ENCODE data around the gene PLCD1. TPM values are rescaled to one million over a fixed set of nuclear protein-coding genes. Genes with fewer than 3 reads are reported as not detected.
A peak's percentile ranks its signal among the peaks of the same experiment; 100 is the strongest.

Gene PLCD1
- total RNA-seq, 2 experiments from 2014 or later: 10.9 to 13.5 TPM

- ChIA-PET POLR2A (no interaction called here), CTCF (no interaction called here)
- no peak overlapping the region for H3K4me3 Mint-ChIP-seq
- DNase-seq (no peak), ATAC-seq (no peak)
- intact Hi-C loops (cut with DNase I, micrococcal nuclease): no loop called here
- H3K4me1 Mint-ChIP-seq: peaks cover 6% of the 10 kb centered on the region
- H3K36me3 Mint-ChIP-seq (ENCODE audit: low read depth): no peaks in the 10 kb centered on the region
- H3K27me3 Mint-ChIP-seq: no peaks in the 10 kb centered on the region
- no peaks in the 10 kb centered on the region for H3K9me3 Mint-ChIP-seq (ENCODE audit: low read depth)
- no peak overlapping the region for H3K27ac Mint-ChIP-seq
Observed at GRCh38 chr3:38051131-38051530, 21.7 kb upstream of the PLCD1 start.

- Mint-ChIP-seq H3K4me1 (no peaks in the 10 kb centered on the region), H3K27me3 (no peaks in the 10 kb centered on the region), H3K36me3 (ENCODE audit: low read depth) (no peaks in the 10 kb centered on the region), H3K4me3 (no peak overlapping the region), H3K27ac (no peak overlapping the region), H3K9me3 (ENCODE audit: low read depth) (no peaks in the 10 kb centered on the region)
- POLR2A ChIA-PET: no interaction called here
- intact Hi-C loops (cut with DNase I, micrococcal nuclease): no loop called here
- ATAC-seq (no peak), DNase-seq (no peak)
- CTCF ChIA-PET: no interaction called here
Observed at GRCh38 chr3:38049358-38050126, 20.1 kb upstream of the PLCD1 start.

GRCh38 chr3:38047896-38048295, 18.5 kb upstream of the PLCD1 start:
- Mint-ChIP-seq H3K27ac (no peak overlapping the region), H3K27me3 (no peaks in the 10 kb centered on the region)
- ATAC-seq: no peak

DNA sequence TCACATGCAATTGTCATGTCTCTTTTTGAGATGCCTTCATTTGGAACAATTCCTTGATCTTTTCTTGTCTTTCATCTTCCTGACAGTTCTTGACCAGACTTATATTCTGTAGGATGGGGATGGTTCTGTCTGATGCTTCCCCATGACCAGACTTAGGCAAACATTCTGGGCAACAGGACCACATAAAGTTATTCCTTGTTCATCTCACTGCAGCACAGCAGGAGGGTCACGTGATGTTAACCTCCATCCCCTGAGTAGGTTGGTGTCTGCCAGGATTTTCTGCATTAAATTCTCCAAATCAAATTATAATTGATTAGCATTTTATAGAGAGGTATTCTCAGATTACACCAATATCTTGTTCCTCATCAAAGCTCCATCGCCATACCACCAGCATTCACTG, 17.4 kb upstream of the PLCD1 start:
- ATAC-seq: no peak
- H3K4me3 Mint-ChIP-seq: no peak overlapping the region
- H3K9me3 Mint-ChIP-seq (ENCODE audit: low read depth): no peaks in the 10 kb centered on the region
- H3K27me3 Mint-ChIP-seq: no peaks in the 10 kb centered on the region
- no peak for DNase-seq
- CTCF ChIA-PET: no interaction called here
- intact Hi-C loops (cut with DNase I, micrococcal nuclease): no loop called here
- H3K36me3 Mint-ChIP-seq (ENCODE audit: low read depth): no peaks in the 10 kb centered on the region
- H3K27ac Mint-ChIP-seq: no peak overlapping the region
- H3K4me1 Mint-ChIP-seq: no peaks in the 10 kb centered on the region
- POLR2A ChIA-PET: no interaction called here

More at GRCh38 chr3:38047896-38048295, 18.5 kb upstream of the PLCD1 start:
- POLR2A ChIA-PET: no interaction called here
- Mint-ChIP-seq H3K4me3 (no peak overlapping the region), H3K4me1 (no peaks in the 10 kb centered on the region), H3K9me3 (ENCODE audit: low read depth) (no peaks in the 10 kb centered on the region), H3K36me3 (ENCODE audit: low read depth) (no peaks in the 10 kb centered on the region)
- no peak for DNase-seq
- CTCF ChIA-PET: no interaction called here
- intact Hi-C loops (cut with DNase I, micrococcal nuclease): no loop called here

GRCh38 chr3:38046027-38046426, 16.6 kb upstream of the PLCD1 start:
- DNase-seq (no peak), ATAC-seq (no peak)
- ChIA-PET CTCF (no interaction called here), POLR2A (no interaction called here)
- Mint-ChIP-seq H3K4me3 (no peak overlapping the region), H3K27ac (no peak overlapping the region), H3K9me3 (ENCODE audit: low read depth) (no peaks in the 10 kb centered on the region), H3K27me3 (no peaks in the 10 kb centered on the region), H3K36me3 (ENCODE audit: low read depth) (no peaks in the 10 kb centered on the region), H3K4me1 (no peaks in the 10 kb centered on the region)
- intact Hi-C loops (cut with DNase I, micrococcal nuclease): no loop called here

DNA sequence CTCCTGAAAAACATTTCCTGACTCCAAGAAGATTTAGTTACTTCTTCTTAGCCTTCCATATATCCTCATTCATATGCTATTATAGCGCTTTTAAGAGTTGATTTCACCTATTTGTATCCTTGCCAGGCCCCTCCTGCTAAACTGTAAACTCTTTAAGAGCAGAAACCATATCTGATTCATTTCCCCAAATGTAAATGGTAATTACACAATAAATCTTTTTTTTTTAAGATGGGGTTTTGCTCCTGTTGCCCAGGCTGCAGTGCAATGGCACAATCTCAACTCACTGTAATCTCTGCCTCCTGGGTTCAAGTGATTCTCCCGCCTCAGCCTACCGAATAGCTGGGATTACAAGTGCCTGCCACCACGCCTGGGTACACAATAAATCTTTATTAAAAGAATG, 14.0 kb upstream of the PLCD1 start:
- Mint-ChIP-seq H3K9me3 (ENCODE audit: low read depth) (no peaks in the 10 kb centered on the region), H3K27me3 (peaks cover 2% of the 10 kb centered on the region), H3K4me1 (peaks cover 19% of the 10 kb centered on the region), H3K36me3 (ENCODE audit: low read depth) (peaks cover under 1% of the 10 kb centered on the region), H3K4me3 (no peak overlapping the region), H3K27ac (no peak overlapping the region)
- ChIA-PET CTCF (no interaction called here), POLR2A (no interaction called here)
- DNase-seq (no peak), ATAC-seq (no peak)
- intact Hi-C loops (cut with DNase I, micrococcal nuclease): no loop called here

GRCh38 chr3:38040401-38040800, 11.0 kb upstream of the PLCD1 start:
- Mint-ChIP-seq H3K4me1 (peaks cover 27% of the 10 kb centered on the region), H3K27ac (no peak overlapping the region)

GRCh38 chr3:38039899-38040261, 10.4 kb upstream of the PLCD1 start:
- Mint-ChIP-seq H3K36me3 (ENCODE audit: low read depth) (peaks cover 8% of the 10 kb centered on the region), H3K4me3 (peak overlapping the region; percentile 29), H3K4me1 (peaks cover 27% of the 10 kb centered on the region), H3K27ac (peak overlapping the region; percentile 69), H3K9me3 (ENCODE audit: low read depth) (peaks cover 7% of the 10 kb centered on the region), H3K27me3 (peaks cover 2% of the 10 kb centered on the region)
- ATAC-seq (peak; percentile 33), DNase-seq (peak; percentile 64)
- POLR2A ChIA-PET: no interaction called here
- intact Hi-C loops (cut with DNase I, micrococcal nuclease): loop anchor here (1.0 to 10.0 kb wide), 3 partner anchors 97 to 609 kb away; partner anchors contain the start of genes ACAA1 (in 2 of the 2), OXSR1 (in 1 of the 2) and SCN5A (in 1 of the 2)
- CTCF ChIA-PET: interaction anchor here (0.6 to 1.6 kb wide), 2 partner anchors 43 to 54 kb away, joined by 3 to 7 read pairs; no protein-coding TSS in a partner anchor

More at GRCh38 chr3:38040401-38040800, 11.0 kb upstream of the PLCD1 start:
- peaks cover 8% of the 10 kb centered on the region for H3K36me3 Mint-ChIP-seq (ENCODE audit: low read depth)
- intact Hi-C loops (cut with DNase I, micrococcal nuclease): no loop called here
- ChIA-PET POLR2A (no interaction called here), CTCF (interaction anchor here (0.6 to 1.6 kb wide), 2 partner anchors 44 to 54 kb away, joined by 3 to 7 read pairs; no protein-coding TSS in a partner anchor)
- ATAC-seq (no peak), DNase-seq (no peak)
- H3K4me3 Mint-ChIP-seq: peak overlapping the region; percentile 29
- H3K27me3 Mint-ChIP-seq: peaks cover 2% of the 10 kb centered on the region
- peaks cover 7% of the 10 kb centered on the region for H3K9me3 Mint-ChIP-seq (ENCODE audit: low read depth)

DNA sequence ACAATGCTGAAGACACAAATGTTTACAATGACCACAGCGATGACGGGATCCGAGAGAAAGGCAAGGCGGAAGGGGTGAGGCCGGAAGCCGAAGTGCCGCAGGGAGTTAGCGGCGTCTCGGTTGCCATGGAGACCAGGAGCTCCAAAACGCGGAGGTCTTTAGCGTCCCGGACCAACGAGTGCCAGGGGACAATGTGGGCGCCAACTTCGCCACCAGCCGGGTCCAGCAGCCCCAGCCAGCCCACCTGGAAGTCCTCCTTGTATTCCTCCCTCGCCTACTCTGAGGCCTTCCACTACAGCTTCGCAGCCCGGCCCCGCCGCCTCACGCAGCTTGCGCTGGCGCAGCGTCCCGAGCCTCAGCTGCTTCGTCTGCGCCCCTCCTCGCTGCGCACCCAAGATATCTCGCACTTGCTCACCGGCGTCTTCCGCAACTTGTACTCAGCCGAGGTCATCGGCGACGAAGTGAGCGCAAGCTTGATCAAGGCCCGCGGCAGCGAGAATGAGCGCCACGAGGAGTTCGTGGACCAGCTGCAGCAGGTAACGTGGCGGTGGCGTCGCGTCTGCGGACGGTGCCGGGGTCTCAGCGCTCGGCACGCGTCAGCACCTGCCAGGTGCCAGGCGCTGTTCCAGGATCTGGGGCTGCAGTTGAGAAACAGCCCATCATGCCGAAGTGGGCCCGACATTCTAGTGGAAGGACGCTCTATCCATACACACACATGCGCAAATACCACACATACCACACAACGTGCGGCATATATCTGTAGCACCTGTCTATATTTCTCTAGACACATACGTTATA, 9.9 kb upstream of the PLCD1 start, which contains the start of gene DLEC1:
Gene DLEC1, plus strand, starts transcription at position 108 of the 798 bp plus-strand sequence. Its CDS starts 18 bp downstream, at position 126.
- DNase-seq (peak; percentile 91), ATAC-seq (peak; percentile 70)
- POLR2A ChIA-PET: interaction anchor here (0.6 kb wide), 1 partner anchor 335 kb away, joined by 3 read pairs; no protein-coding TSS in a partner anchor
- intact Hi-C loops (cut with DNase I, micrococcal nuclease): loop anchor here (1.0 to 10.0 kb wide), 3 partner anchors 98 to 610 kb away; partner anchors contain the start of genes ACAA1 (in 2 of the 2), OXSR1 (in 1 of the 2) and SCN5A (in 1 of the 2)
- H3K4me3 Mint-ChIP-seq: peak within 1 kb of the TSS; percentile 29
- H3K27ac Mint-ChIP-seq: peak within 1 kb of the TSS; percentile 91
- H3K36me3 Mint-ChIP-seq (ENCODE audit: low read depth): peaks cover 8% of the 10 kb centered on the region
- H3K9me3 Mint-ChIP-seq (ENCODE audit: low read depth): peaks cover 7% of the 10 kb centered on the region
- H3K4me1 Mint-ChIP-seq: peaks cover 27% of the 10 kb centered on the region
- CTCF ChIA-PET: interaction anchor here (0.7 to 1.6 kb wide), 3 partner anchors 42 to 822 kb away, joined by 3 to 7 read pairs (median 3); no protein-coding TSS in a partner anchor
- H3K27me3 Mint-ChIP-seq: peaks cover 2% of the 10 kb centered on the region

DNA sequence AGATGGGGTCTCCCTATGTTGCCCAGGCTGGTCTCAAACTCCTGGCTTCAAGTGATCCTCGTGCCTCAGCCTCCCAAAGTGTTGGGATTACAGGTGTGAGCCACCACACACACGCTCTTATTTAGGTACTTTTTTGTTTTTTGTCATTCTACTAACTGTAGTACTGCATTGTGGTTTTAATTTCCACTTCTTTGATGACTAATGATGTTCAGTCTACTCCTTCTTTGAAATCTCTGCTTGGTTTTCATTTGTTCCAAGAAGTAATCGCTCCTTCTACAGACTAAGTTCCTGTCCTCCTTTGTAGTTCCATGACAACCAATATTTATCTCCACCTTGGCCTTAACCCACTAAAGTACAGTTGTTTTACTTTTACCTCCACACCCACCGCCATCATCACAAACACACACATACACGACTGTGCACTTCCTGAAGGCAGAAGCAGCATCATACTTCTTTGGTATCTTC, 9.0 kb upstream of the PLCD1 start:
- peaks cover 8% of the 10 kb centered on the region for H3K36me3 Mint-ChIP-seq (ENCODE audit: low read depth)
- DNase-seq (peak; percentile 56), ATAC-seq (peak; percentile 66)
- intact Hi-C loops (cut with DNase I, micrococcal nuclease): loop anchor here (1.0 to 10.0 kb wide), 4 partner anchors 44 to 610 kb away; partner anchors contain the start of genes OXSR1 (in 2 of the 2) and SCN5A (in 1 of the 2)
- ChIA-PET CTCF (interaction anchor here (0.9 kb wide), 1 partner anchor 259 kb away, joined by 3 read pairs; no protein-coding TSS in a partner anchor), POLR2A (interaction anchor here (0.6 kb wide), 1 partner anchor 335 kb away, joined by 3 read pairs; no protein-coding TSS in a partner anchor)
- peaks cover 7% of the 10 kb centered on the region for H3K9me3 Mint-ChIP-seq (ENCODE audit: low read depth)
- H3K4me1 Mint-ChIP-seq: peaks cover 27% of the 10 kb centered on the region
- H3K4me3 Mint-ChIP-seq: peak overlapping the region; percentile 29
- H3K27me3 Mint-ChIP-seq: peaks cover 3% of the 10 kb centered on the region
- H3K27ac Mint-ChIP-seq: peak overlapping the region; percentile 91

- peaks cover 27% of the 10 kb centered on the region for H3K4me1 Mint-ChIP-seq
- ChIA-PET CTCF (interaction anchor here (0.7 kb wide), 1 partner anchor 80 kb away, joined by 4 read pairs; no protein-coding TSS in a partner anchor), POLR2A (no interaction called here)
- DNase-seq: no peak
- no peak overlapping the region for H3K4me3 Mint-ChIP-seq
- H3K9me3 Mint-ChIP-seq (ENCODE audit: low read depth): peaks cover 7% of the 10 kb centered on the region
- intact Hi-C loops (cut with DNase I, micrococcal nuclease): loop anchor here in 1 of 2 experiments (10.0 kb wide), 1 partner anchor 128 kb away; the partner anchor contains the start of gene OXSR1
- no peak for ATAC-seq
- peaks cover 6% of the 10 kb centered on the region for H3K27me3 Mint-ChIP-seq
- no peak overlapping the region for H3K27ac Mint-ChIP-seq
- peaks cover 8% of the 10 kb centered on the region for H3K36me3 Mint-ChIP-seq (ENCODE audit: low read depth)
Observed at GRCh38 chr3:38036906-38037305, 7.5 kb upstream of the PLCD1 start.
